Parathyroid adenoma (tissue), 2 donors: ENCODE results near the gene SORCS3.

ENCODE experiments used
- H2AFZ ChIP-seq: fragments of 300-600 bp; sonication (generic); one replicate; pipeline ENCODE4 v1.7.0; 2017; ENCODE audit warnings: antibody characterized with exemption, mild to moderate bottlenecking
- H3K27ac ChIP-seq: fragments of 300-600 bp; sonication (generic); one replicate; pipeline ENCODE4 v1.7.0; 2017
- H3K27me3 ChIP-seq: fragments of 300-600 bp; sonication (generic); one replicate; pipeline ENCODE4 v1.7.0; 2017; ENCODE audit warnings: low read length; ENCODE audit not compliant: control insufficient read depth, insufficient read depth
- H3K36me3 ChIP-seq: fragments of 300-600 bp; sonication (generic); one replicate; pipeline ENCODE4 v1.7.0; 2017; ENCODE audit warnings: low read length; ENCODE audit not compliant: control insufficient read depth, insufficient read depth
- H3K4me1 ChIP-seq: fragments of 300-600 bp; sonication (generic); one replicate; pipeline ENCODE4 v1.7.0; 2017; ENCODE audit warnings: control low read depth
- H3K4me2 ChIP-seq: fragments of 300-600 bp; sonication (generic); one replicate; pipeline ENCODE4 v1.7.0; 2017; ENCODE audit warnings: low read length
- H3K4me3 ChIP-seq: fragments of 300-600 bp; sonication (generic); one replicate; pipeline ENCODE4 v1.7.0; 2017; ENCODE audit warnings: low read depth, low read length
- H3K79me2 ChIP-seq: fragments of 300-600 bp; sonication (generic); one replicate; pipeline ENCODE4 v1.7.0; 2017; ENCODE audit warnings: control low read depth
- H3K9ac ChIP-seq: fragments of 300-600 bp; sonication (generic); one replicate; pipeline ENCODE4 v1.7.0; 2017; ENCODE audit warnings: mild to moderate bottlenecking
- H3K9me3 ChIP-seq: fragments of 300-600 bp; sonication (generic); one replicate; pipeline ENCODE4 v1.7.0; 2017; ENCODE audit warnings: low read length; ENCODE audit not compliant: control insufficient read depth
- TF ChIP-seq, protein P1 (sequence below): fragments of 300-600 bp; sonication (generic); IDR thresholded peaks from one replicate; pipeline ENCODE4 v1.7.0; 2017; ENCODE audit warnings: antibody characterized with exemption, mild to moderate bottlenecking
- donor health status: primary hyperparathyroidism.

The SORCS3 gene

GRCh38 chr10:104875561-104875960 is 234.5 kb downstream of the SORCS3 start:
- Histone ChIP-seq H3K4me3 (no peak overlapping the region), H2AFZ (no peak overlapping the region), H3K27me3 (no peaks in the 10 kb centered on the region), H3K36me3 (no peaks in the 10 kb centered on the region), H3K79me2 (no peaks in the 10 kb centered on the region), H3K4me2 (no peak overlapping the region), H3K27ac (no peak overlapping the region), H3K9ac (no peak overlapping the region), H3K4me1 (no peaks in the 10 kb centered on the region), H3K9me3 (no peaks in the 10 kb centered on the region)
- TF ChIP-seq, protein P1, sequence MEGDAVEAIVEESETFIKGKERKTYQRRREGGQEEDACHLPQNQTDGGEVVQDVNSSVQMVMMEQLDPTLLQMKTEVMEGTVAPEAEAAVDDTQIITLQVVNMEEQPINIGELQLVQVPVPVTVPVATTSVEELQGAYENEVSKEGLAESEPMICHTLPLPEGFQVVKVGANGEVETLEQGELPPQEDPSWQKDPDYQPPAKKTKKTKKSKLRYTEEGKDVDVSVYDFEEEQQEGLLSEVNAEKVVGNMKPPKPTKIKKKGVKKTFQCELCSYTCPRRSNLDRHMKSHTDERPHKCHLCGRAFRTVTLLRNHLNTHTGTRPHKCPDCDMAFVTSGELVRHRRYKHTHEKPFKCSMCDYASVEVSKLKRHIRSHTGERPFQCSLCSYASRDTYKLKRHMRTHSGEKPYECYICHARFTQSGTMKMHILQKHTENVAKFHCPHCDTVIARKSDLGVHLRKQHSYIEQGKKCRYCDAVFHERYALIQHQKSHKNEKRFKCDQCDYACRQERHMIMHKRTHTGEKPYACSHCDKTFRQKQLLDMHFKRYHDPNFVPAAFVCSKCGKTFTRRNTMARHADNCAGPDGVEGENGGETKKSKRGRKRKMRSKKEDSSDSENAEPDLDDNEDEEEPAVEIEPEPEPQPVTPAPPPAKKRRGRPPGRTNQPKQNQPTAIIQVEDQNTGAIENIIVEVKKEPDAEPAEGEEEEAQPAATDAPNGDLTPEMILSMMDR, result no peak

DNA sequence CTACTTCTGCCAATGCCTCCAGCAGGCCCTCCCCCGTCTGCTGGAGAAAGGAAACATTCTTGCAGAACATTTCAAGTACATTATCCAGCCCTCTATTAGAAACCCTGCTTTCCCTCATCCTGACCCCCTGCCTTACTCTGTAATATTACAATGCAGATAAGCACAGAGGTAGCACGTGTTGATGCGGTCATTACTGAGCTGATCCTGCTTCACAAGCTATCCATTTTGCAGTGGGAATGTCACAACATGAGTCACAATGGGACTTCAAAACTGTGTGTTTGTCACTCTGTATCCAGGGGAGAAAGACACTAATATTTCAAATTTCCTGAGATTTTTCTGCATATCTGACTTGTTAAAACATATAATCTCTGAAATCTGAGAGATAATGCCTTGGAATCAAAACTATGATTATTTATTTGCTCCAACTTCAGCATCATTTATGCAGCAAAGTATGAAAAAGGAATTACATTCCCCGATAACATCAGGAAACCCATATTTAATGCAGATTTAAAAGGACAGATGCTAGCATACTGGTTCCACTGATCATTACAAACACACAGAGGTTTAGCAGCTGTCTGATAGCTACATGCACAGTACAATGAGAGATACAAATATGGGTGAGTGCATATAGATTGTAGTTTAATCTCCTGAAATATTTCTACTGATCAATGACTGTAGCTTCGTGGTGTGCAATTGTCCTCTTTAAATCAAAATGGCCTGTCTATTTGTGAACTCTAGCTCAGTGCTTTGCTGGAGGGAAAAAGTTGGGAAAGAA is 239.7 kb downstream of the SORCS3 start:
- Histone ChIP-seq H2AFZ (no peak overlapping the region), H3K4me1 (no peaks in the 10 kb centered on the region), H3K27me3 (no peaks in the 10 kb centered on the region), H3K79me2 (no peaks in the 10 kb centered on the region), H3K9ac (no peak overlapping the region), H3K9me3 (peaks cover 4% of the 10 kb centered on the region), H3K27ac (no peak overlapping the region), H3K4me2 (no peak overlapping the region), H3K4me3 (no peak overlapping the region), H3K36me3 (no peaks in the 10 kb centered on the region)
- TF ChIP-seq, protein P1, result no peak

DNA sequence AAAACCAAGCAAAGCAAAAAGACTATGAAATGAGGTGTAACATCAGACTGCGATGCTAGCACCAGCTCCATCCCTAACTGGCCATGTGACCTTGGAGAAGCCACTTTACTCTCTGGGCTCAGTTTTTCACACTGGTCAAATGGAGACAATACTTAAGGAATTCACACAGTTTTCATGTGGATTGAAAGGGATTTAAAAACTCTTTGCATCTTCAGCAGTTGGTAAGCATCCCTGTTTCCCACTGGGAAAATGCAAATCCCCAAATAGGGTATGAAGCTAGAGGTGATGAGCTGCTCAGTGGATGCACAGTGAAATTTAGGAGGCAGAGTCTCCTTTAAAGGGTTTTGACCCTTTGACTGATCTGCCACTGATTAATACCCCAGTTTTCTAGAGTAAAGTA is 240.7 kb downstream of the SORCS3 start:
- H3K27me3 ChIP-seq, result no peaks in the 10 kb centered on the region
- H3K4me3 ChIP-seq, result no peak overlapping the region
- no peak overlapping the region for H3K9ac ChIP-seq
- TF ChIP-seq, protein P1, result no peak
- no peaks in the 10 kb centered on the region for H3K4me1 ChIP-seq
- H2AFZ ChIP-seq, result no peak overlapping the region
- H3K36me3 ChIP-seq, result no peaks in the 10 kb centered on the region
- H3K27ac ChIP-seq, result no peak overlapping the region
- no peaks in the 10 kb centered on the region for H3K79me2 ChIP-seq
- H3K9me3 ChIP-seq, result peaks cover 4% of the 10 kb centered on the region
- H3K4me2 ChIP-seq, result no peak overlapping the region

GRCh38 chr10:104892879-104893617 is 252.0 kb downstream of the SORCS3 start:
- Histone ChIP-seq H3K4me1 (no peaks in the 10 kb centered on the region), H3K79me2 (no peaks in the 10 kb centered on the region), H3K27ac (no peak overlapping the region), H2AFZ (no peak overlapping the region), H3K4me2 (no peak overlapping the region), H3K36me3 (no peaks in the 10 kb centered on the region), H3K9me3 (peaks cover 3% of the 10 kb centered on the region), H3K9ac (no peak overlapping the region), H3K4me3 (no peak overlapping the region), H3K27me3 (no peaks in the 10 kb centered on the region)
- TF ChIP-seq, protein P1, result no peak
